Measurements from ENCODE around the gene ADCY9.

Gene ADCY9

DNA sequence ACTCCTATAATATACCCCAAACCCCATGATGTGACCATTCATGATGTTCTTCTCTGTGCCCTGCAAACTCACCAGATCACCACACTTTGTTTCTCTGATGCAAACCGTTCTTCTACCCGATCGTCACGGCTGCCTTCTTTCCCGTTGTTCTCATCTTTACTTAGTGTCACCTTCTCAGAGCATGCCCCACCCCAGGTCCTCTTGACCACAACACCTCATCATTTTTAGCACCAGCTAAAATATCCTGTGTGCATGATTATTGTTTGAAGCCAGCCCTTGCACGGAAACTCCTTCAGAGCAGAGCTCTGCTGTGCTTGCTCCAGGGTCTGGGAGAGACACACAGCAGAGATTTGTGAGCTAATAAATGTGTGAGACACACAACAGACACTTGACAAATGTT lies 196.8 kb downstream of the ADCY9 start:
- H3K36me3 Mint-ChIP-seq (ENCODE audit: low read depth): peaks cover 10% of the 10 kb centered on the region

GRCh38 chr16:3915426-3916260 lies 200.6 kb downstream of the ADCY9 start:
- H3K9me3 Mint-ChIP-seq: peaks cover 35% of the 10 kb centered on the region
- H3K27me3 Mint-ChIP-seq (ENCODE audit: low read depth, poor library complexity): peaks cover 7% of the 10 kb centered on the region
- no peak for DNase-seq
- no peak overlapping the region for H3K27ac Mint-ChIP-seq
- H3K4me3 Mint-ChIP-seq: no peak overlapping the region
- peaks cover 10% of the 10 kb centered on the region for H3K4me1 Mint-ChIP-seq
- peaks cover 10% of the 10 kb centered on the region for H3K36me3 Mint-ChIP-seq (ENCODE audit: low read depth)
- TF ChIP-seq CTCF (IDR thresholded peaks at IDR 0.05): no peak

More for the DNA sequence above, 196.8 kb downstream of the ADCY9 start:
- Mint-ChIP-seq H3K9me3 (peaks cover 41% of the 10 kb centered on the region), H3K4me3 (no peak overlapping the region), H3K27me3 (ENCODE audit: low read depth, poor library complexity) (peaks cover 14% of the 10 kb centered on the region), H3K27ac (no peak overlapping the region), H3K4me1 (peaks cover 10% of the 10 kb centered on the region)
- no peak for TF ChIP-seq CTCF (IDR thresholded peaks at IDR 0.05)
- DNase-seq: no peak

- TF ChIP-seq CTCF (IDR thresholded peaks at IDR 0.05): no peak
- Mint-ChIP-seq H3K4me1 (peaks cover 10% of the 10 kb centered on the region), H3K4me3 (no peak overlapping the region), H3K27me3 (ENCODE audit: low read depth, poor library complexity) (peaks cover 9% of the 10 kb centered on the region), H3K9me3 (peaks cover 13% of the 10 kb centered on the region), H3K27ac (no peak overlapping the region), H3K36me3 (ENCODE audit: low read depth) (no peaks in the 10 kb centered on the region)
- DNase-seq: no peak
Observed at GRCh38 chr16:3912897-3913296, 203.3 kb downstream of the ADCY9 start.
